ENCODE results near the gene SORBS1. TPM values are rescaled to one million over a fixed set of nuclear protein-coding genes. Genes with fewer than 3 reads are reported as not detected.

The SORBS1 gene
- total RNA-seq (2016; rRNA removed; fragmentation: Illumina TruSeq; extraction: Trizol), result 16.8 and 21.0 TPM in 2 replicates
- 6.9 and 8.4 TPM in 2 replicates for total RNA-seq (2016; cell fraction: cytosol; rRNA removed; fragmentation: Illumina TruSeq; extraction: Trizol; ENCODE audit: low read depth)
- 16.7 and 20.1 TPM in 2 replicates for total RNA-seq (2016; cell fraction: insoluble cytoplasmic fraction; rRNA removed; fragmentation: Illumina TruSeq; extraction: Trizol)
- total RNA-seq (2016; cell fraction: membrane; rRNA removed; fragmentation: Illumina TruSeq; extraction: Trizol), result 6.8 and 7.4 TPM in 2 replicates
- 22.7 and 24.8 TPM in 2 replicates for total RNA-seq (2016; cell fraction: nucleus; rRNA removed; fragmentation: Illumina TruSeq; extraction: Trizol)
- 30.1 and 39.8 TPM in 2 replicates for polyA plus RNA-seq (2011; rRNA removed)
- polyA plus RNA-seq (2011; cell fraction: cytosol; rRNA removed), result 21.6 and 22.7 TPM in 2 replicates
- 39.9 and 56.8 TPM in 2 replicates for polyA plus RNA-seq (2011; cell fraction: nucleus; rRNA removed)
- polyA plus RNA-seq (2012), result 22.1 and 55.4 TPM in 2 replicates
- 0.37 and 0.66 TPM in 2 replicates for polyA plus RNA-seq (2016; cell fraction: cytosol; fragmentation: Illumina TruSeq; extraction: Trizol; ENCODE audit: low read depth)
- polyA plus RNA-seq (2016; cell fraction: insoluble cytoplasmic fraction; fragmentation: Illumina TruSeq; extraction: Trizol; ENCODE audit: low read depth), result 18.0 and 20.6 TPM in 2 replicates
- 1.4 and 1.9 TPM in 2 replicates for polyA plus RNA-seq (2016; cell fraction: membrane; fragmentation: Illumina TruSeq; extraction: Trizol; ENCODE audit: low read depth)
- polyA plus RNA-seq (2016; cell fraction: nucleus; fragmentation: Illumina TruSeq; extraction: Trizol; ENCODE audit: insufficient read depth, low read depth), result 24.7 and 25.1 TPM in 2 replicates
- 2.7 and 66.2 TPM in 2 replicates for polyA minus RNA-seq (2011; rRNA and poly(A)+ RNA removed; ENCODE audit: low replicate concordance)
- 28.0 and 29.9 TPM in 2 replicates for polyA minus RNA-seq (2011; cell fraction: cytosol; rRNA and poly(A)+ RNA removed)
- 81.3 and 96.8 TPM in 2 replicates for polyA minus RNA-seq (2011; cell fraction: nucleus; rRNA and poly(A)+ RNA removed)
- percentile 84 among the genes with signal in this experiment for Bru-seq, nascent RNA
- BruChase-seq, experiment 1, labeled RNA remaining after a 6-hour chase, result percentile 75 among the genes with signal in this experiment
- BruChase-seq, experiment 2, labeled RNA remaining after a 2-hour chase, result percentile 77 among the genes with signal in this experiment
- long read RNA-seq, experiment 1, partial matches to known transcripts, result 2 of 8 reads
- long read RNA-seq, experiment 1, other reads (novel, unspliced or antisense), result 6 of 8 reads
- long read RNA-seq, experiment 2, partial matches to known transcripts, result 1 of 26 reads
- long read RNA-seq, experiment 2, other reads (novel, unspliced or antisense), result 25 of 26 reads

- no peak within 1 kb of the TSS for H2AFZ ChIP-seq (ENCODE audit: low read length)
- no peaks in the 10 kb centered on the region; the same call in 1 of the 2 replicates for H4K20me1 ChIP-seq (ENCODE audit: insufficient read depth, low read length)
- ChIA-PET CTCF (ENCODE audit: low intra/inter-chr PET ratio, low total read pairs) (no interaction called here), POLR2A (interaction anchor here (0.5 to 1.3 kb wide), 5 partner anchors 10 to 204 kb away, joined by 3 to 4 read pairs (median 3); no protein-coding TSS in a partner anchor)
- in situ Hi-C loops (cut with HindIII; ENCODE audit: extremely low pct_ligation_motif_present, low pct_unique_long_range_greater_than_20kb) (loop anchor here (25.0 kb wide), 1 partner anchor 124 kb away; no protein-coding TSS in a partner anchor), intact Hi-C loops (cut with micrococcal nuclease; ENCODE audit: unreplicated experiment) (loop anchor here (2.0 to 5.0 kb wide), 5 partner anchors 41 to 131 kb away; no protein-coding TSS in a partner anchor)
- H3K36me3 ChIP-seq (replicated peaks in 1 of 2; ENCODE audit: control insufficient read depth in 1 of 2, insufficient read depth in 2 of 2, low read length in 2 of 2), result peaks cover 0 to 2% of the 10 kb centered on the region in 2 experiments; a peak in 1 of 5 replicates
- DNase-seq (ENCODE audit: low spot score), result peak; percentile 93
- BruUV-seq (replicated peaks), result no TSS peak
- peak within 1 kb of the TSS; percentile 82 to 98 (median 91) for H3K4me3 ChIP-seq (replicated peaks in 1 of 3; ENCODE audit: insufficient read depth in 1 of 3, low read depth in 2 of 3, low read length in 3 of 3)
- no peaks in the 10 kb centered on the region for H3K9me3 ChIP-seq (ENCODE audit: low read length)
- H3K27ac ChIP-seq (ENCODE audit: extremely low read length, insufficient read depth, low read length), result peak within 1 kb of the TSS; percentile 41
- FAIRE-seq, result peak; percentile 56
- peak; percentile 96 for ATAC-seq
- WGBS (ENCODE audit: low lambda C conversion rate), result 0% methylated on average over 30 of the region's 77 CpGs
- peak within 1 kb of the TSS; percentile 99 for H3K4me2 ChIP-seq (ENCODE audit: low read depth, low read length)
- H3K9ac ChIP-seq (ENCODE audit: insufficient read depth, low read depth, low read length), result peak within 1 kb of the TSS; percentile 72
- peaks cover 43% of the 10 kb centered on the region for H3K79me2 ChIP-seq (ENCODE audit: insufficient read depth, low read length)
- no peaks in the 10 kb centered on the region; a peak in 1 of 5 replicates for H3K27me3 ChIP-seq (ENCODE audit: control insufficient read depth in 1 of 2, insufficient read depth in 2 of 2, low read length in 2 of 2)
- peaks cover 87% of the 10 kb centered on the region for H3K4me1 ChIP-seq (ENCODE audit: insufficient read depth, low read length)
- no peak for TF ChIP-seq RXRA (CRISPR knock-in tag; IDR thresholded peaks at IDR 0.05)
- TF ChIP-seq CCDC6 (CRISPR knock-in tag; IDR thresholded peaks at IDR 0.05), result no peak; the same call in 1 of the 2 replicates
- TF ChIP-seq ZNF24 (IDR thresholded peaks at IDR 0.05), result peak; percentile 70
- no peak for TF ChIP-seq NONO (IDR thresholded peaks at IDR 0.05)
- no peak for TF ChIP-seq NONO (CRISPR knock-in tag; conservative IDR thresholded peaks at IDR 0.05)
- 0 out of 2 replicates have a peak, but pooled peaks have one; percentile 58 for TF ChIP-seq ZNF431 (CRISPR knock-in tag; IDR thresholded peaks at IDR 0.05; ENCODE audit: borderline replicate concordance, low read depth)
- no peak for TF ChIP-seq TBL1XR1 (IDR thresholded peaks at IDR 0.05; ENCODE audit: borderline replicate concordance, low read length, partially characterized antibody)
- no peak for TF ChIP-seq MZF1 (CRISPR knock-in tag; IDR thresholded peaks at IDR 0.05; ENCODE audit: borderline replicate concordance)
- TF ChIP-seq BORCS8-MEF2B (CRISPR knock-in tag; IDR thresholded peaks at IDR 0.05), result peak; percentile 34; the same call in 1 of the 2 replicates
- TF ChIP-seq RERE (CRISPR knock-in tag; IDR thresholded peaks at IDR 0.05; ENCODE audit: low read depth), result no peak
- peak; percentile 60 for TF ChIP-seq TARDBP (CRISPR knock-in tag; IDR thresholded peaks at IDR 0.05)
- peak; percentile 65 for TF ChIP-seq TAF1 (CRISPR knock-in tag; IDR thresholded peaks at IDR 0.05)
- no peak; the same call in 1 of the 2 replicates for TF ChIP-seq RAD21 (CRISPR knock-in tag; IDR thresholded peaks at IDR 0.05)
Observed at GRCh38 chr10:95561177-95561863, at the start of gene SORBS1. Gene SORBS1, minus strand, starts transcription at chr10:95561371. Its CDS starts 120,236 bp downstream, at chr10:95441135.
